ENCODE measurements around the gene HOXD10. TPM values are rescaled to one million over a fixed set of nuclear protein-coding genes. Genes with fewer than 3 reads are reported as not detected.

The HOXD10 gene
- total and polyA plus RNA-seq, 4 donors, result not detected

DNA sequence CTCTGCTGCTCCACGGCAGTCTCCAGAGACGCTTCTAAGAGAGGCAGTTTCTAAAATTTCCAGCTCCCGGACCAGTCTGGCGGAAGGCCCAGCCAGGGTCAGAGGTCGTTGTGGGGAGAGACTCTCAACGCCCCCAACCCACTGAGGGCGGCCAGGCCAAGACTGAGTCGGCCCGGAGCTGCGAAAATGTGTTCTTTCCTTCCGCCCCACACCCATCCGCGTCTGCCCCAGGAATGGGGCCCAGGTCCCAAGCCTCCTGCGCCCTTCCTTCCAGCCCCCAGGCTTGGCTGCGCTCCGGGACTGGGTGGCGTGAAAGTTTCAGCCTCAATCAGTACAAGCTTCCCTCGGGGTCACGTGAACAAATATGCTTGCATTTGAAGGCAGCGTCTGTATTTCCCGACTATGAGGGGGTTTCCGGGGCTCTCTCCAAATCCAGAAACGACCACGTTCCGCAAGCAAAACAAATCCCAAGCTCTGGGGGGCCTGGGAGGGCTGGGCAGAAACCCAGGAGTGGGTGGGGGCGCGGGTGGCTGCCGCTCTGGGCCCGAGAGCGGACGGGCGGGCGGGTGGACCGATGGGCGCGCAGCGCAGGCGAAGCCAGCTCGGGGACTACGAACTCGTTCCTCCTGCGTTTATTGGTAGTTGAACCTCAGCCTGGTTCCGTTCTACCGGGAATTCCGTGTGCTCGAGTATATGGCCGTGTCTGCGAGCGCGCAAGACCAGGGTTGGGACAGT, 43.8 kb downstream of the HOXD10 start:
- TF ChIP-seq HNF4G (IDR thresholded peaks at IDR 0.05) (no peak), TAF1 (conservative IDR thresholded peaks at IDR 0.05) (no peak), FOXA2 (IDR thresholded peaks at IDR 0.05) (no peak), SP1 (IDR thresholded peaks at IDR 0.05) (no peak), EGR1 (IDR thresholded peaks at IDR 0.05; ENCODE audit: low read depth in 2 of 2) (no peak), HNF4A (conservative IDR thresholded peaks at IDR 0.05) (no peak), REST (IDR thresholded peaks at IDR 0.05) (no peak), MAX (IDR thresholded peaks at IDR 0.05) (no peak), RAD21 (IDR thresholded peaks at IDR 0.05) (no peak), CTCF (IDR thresholded peaks at IDR 0.05; ENCODE audit: low read depth, low read length, missing input control) (no peak), GABPA (IDR thresholded peaks at IDR 0.05 in 1 of 2, conservative IDR thresholded peaks at IDR 0.05 in 1 of 2) (no peak)
- TF ChIP-seq, protein P1, sequence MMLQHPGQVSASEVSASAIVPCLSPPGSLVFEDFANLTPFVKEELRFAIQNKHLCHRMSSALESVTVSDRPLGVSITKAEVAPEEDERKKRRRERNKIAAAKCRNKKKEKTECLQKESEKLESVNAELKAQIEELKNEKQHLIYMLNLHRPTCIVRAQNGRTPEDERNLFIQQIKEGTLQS (IDR thresholded peaks at IDR 0.05), result no peak
- no peak overlapping the region for H3K4me3 ChIP-seq (ENCODE audit: low read depth in 1 of 3, low read length in 3 of 3)
- no peaks in the 10 kb centered on the region for H3K36me3 ChIP-seq (ENCODE audit: control insufficient read depth in 4 of 4, insufficient read depth in 3 of 4, low read depth in 1 of 4, low read length in 3 of 4)
- H3K9ac ChIP-seq (ENCODE audit: low read depth in 1 of 2, low read length in 2 of 2), result no peak overlapping the region
- no peak for DNase-seq (ENCODE audit: low spot score)
- peaks cover 10 to 44% (median 29%) of the 10 kb centered on the region in 4 donors for H3K27me3 ChIP-seq (ENCODE audit: control insufficient read depth in 4 of 4, insufficient read depth in 4 of 4, low read length in 3 of 4)
- WGBS, result 16% methylated on average over 50 of the region's 50 CpGs
- H3K27ac ChIP-seq (ENCODE audit: low read depth in 1 of 2, low read length in 2 of 2), result no peak overlapping the region
- peaks cover 0 to 12% (median 0%) of the 10 kb centered on the region in 4 donors for H3K9me3 ChIP-seq (ENCODE audit: control insufficient read depth in 4 of 4, low read length in 3 of 4)
- H3K4me1 ChIP-seq (ENCODE audit: control insufficient read depth in 4 of 4, insufficient read depth in 4 of 4, low read length in 3 of 4), result peaks cover 0 to 27% (median 8%) of the 10 kb centered on the region in 4 donors

DNA sequence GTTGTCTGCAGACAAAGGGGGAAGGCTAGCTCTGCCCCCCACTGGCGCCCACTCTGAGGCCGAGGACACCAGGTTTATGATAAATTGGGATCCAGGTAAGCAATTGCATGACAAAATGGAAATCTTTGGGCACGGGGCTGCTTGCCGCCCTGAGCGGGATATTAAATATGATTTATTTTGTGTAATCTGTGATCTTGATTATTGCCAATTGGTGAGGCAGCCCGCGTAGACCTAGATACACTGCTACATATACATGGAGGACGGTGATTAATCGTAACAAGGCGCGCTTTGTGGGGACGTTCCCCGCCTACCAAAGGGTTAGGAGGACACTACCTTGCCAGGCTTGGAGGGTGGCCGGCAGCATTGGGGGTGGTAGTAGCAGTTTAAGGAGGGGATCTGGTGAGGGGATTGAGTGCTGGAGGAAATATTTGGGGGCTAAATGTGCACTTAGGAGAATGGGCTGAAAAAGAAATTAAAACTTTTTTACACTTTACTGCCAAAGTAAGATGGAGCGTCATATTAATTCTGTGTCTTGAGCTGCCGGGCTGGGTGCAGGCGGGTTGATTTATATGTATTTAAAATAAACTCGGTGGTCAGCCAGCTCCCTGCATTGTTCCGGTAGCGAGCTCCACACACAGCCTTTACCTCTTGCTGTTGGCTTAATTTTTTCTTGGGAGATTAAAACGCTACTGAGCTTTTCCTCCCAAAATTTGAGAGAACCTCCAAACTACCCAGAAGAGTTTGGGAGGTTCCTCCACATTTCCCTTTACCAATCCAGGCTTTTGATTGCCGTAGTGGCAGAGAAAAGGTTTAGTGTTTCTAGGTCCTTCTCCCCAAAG, 44.6 kb downstream of the HOXD10 start:
- Histone ChIP-seq H3K9me3 (ENCODE audit: control insufficient read depth in 4 of 4, low read length in 3 of 4) (peaks cover 0 to 12% (median 0%) of the 10 kb centered on the region in 4 donors), H3K9ac (ENCODE audit: low read depth in 1 of 2, low read length in 2 of 2) (no peak overlapping the region), H3K36me3 (ENCODE audit: control insufficient read depth in 4 of 4, insufficient read depth in 3 of 4, low read depth in 1 of 4, low read length in 3 of 4) (no peaks in the 10 kb centered on the region), H3K27me3 (ENCODE audit: control insufficient read depth in 4 of 4, insufficient read depth in 4 of 4, low read length in 3 of 4) (peaks cover 10 to 41% (median 29%) of the 10 kb centered on the region in 4 donors), H3K27ac (ENCODE audit: low read depth in 1 of 2, low read length in 2 of 2) (no peak overlapping the region), H3K4me1 (ENCODE audit: control insufficient read depth in 4 of 4, insufficient read depth in 4 of 4, low read length in 3 of 4) (peaks cover 0 to 27% (median 9%) of the 10 kb centered on the region in 4 donors), H3K4me3 (ENCODE audit: low read depth in 1 of 3, low read length in 3 of 3) (no peak overlapping the region)
- no peak for DNase-seq (ENCODE audit: low spot score)
- WGBS, result 15% methylated on average over 22 of the region's 22 CpGs
- TF ChIP-seq, protein P1 (IDR thresholded peaks at IDR 0.05), result no peak
- TF ChIP-seq SP1 (IDR thresholded peaks at IDR 0.05), result no peak
- no peak for TF ChIP-seq YY1 (IDR thresholded peaks at IDR 0.05)
- TF ChIP-seq RXRA (IDR thresholded peaks at IDR 0.05), result no peak
- no peak for TF ChIP-seq FOXA1 (IDR thresholded peaks at IDR 0.05)
- TF ChIP-seq FOXA2 (IDR thresholded peaks at IDR 0.05), result no peak
- TF ChIP-seq HNF4A (conservative IDR thresholded peaks at IDR 0.05), result no peak
- no peak for TF ChIP-seq EGR1 (IDR thresholded peaks at IDR 0.05; ENCODE audit: low read depth in 2 of 2)
- no peak for TF ChIP-seq CTCF (IDR thresholded peaks at IDR 0.05; ENCODE audit: low read depth, low read length, missing input control)
- no peak for TF ChIP-seq MAX (IDR thresholded peaks at IDR 0.05)
- no peak for TF ChIP-seq GABPA (IDR thresholded peaks at IDR 0.05 in 1 of 2, conservative IDR thresholded peaks at IDR 0.05 in 1 of 2)
- no peak for TF ChIP-seq JUND (IDR thresholded peaks at IDR 0.05)
- TF ChIP-seq, protein P2, sequence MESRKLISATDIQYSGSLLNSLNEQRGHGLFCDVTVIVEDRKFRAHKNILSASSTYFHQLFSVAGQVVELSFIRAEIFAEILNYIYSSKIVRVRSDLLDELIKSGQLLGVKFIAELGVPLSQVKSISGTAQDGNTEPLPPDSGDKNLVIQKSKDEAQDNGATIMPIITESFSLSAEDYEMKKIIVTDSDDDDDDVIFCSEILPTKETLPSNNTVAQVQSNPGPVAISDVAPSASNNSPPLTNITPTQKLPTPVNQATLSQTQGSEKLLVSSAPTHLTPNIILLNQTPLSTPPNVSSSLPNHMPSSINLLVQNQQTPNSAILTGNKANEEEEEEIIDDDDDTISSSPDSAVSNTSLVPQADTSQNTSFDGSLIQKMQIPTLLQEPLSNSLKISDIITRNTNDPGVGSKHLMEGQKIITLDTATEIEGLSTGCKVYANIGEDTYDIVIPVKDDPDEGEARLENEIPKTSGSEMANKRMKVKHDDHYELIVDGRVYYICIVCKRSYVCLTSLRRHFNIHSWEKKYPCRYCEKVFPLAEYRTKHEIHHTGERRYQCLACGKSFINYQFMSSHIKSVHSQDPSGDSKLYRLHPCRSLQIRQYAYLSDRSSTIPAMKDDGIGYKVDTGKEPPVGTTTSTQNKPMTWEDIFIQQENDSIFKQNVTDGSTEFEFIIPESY (IDR thresholded peaks at IDR 0.05), result no peak
- no peak for TF ChIP-seq NR2F2 (IDR thresholded peaks at IDR 0.05)
- TF ChIP-seq HNF4G (IDR thresholded peaks at IDR 0.05), result no peak
